GM12875 (cell line): Measurements from ENCODE around the gene SLC35D3.
"Not testable (repeated sequence)": the region's sequence is repeated elsewhere in the genome, so short reads cannot be mapped to it uniquely, and the experiment has no call there.

Source experiments
- H3K4me3 ChIP-seq: one replicate; pipeline ENCODE4 v1.5.1; 2011; ENCODE audit warnings: low read depth, low read length, control low read depth
- CTCF ChIP-seq: IDR thresholded peaks from 2 replicates; pipeline ENCODE4 v1.5.1; 2011; ENCODE audit warnings: low read depth, mild to moderate bottlenecking, control low read depth, inconsistent platforms, low read length, moderate library complexity, borderline replicate concordance; ENCODE audit not compliant: insufficient read depth

The SLC35D3 gene

GRCh38 chr6:136890194-136890839 lies 31.8 kb upstream of the SLC35D3 start:
- no peak for TF ChIP-seq CTCF
- no peak overlapping the region for H3K4me3 ChIP-seq

GRCh38 chr6:136890986-136891385 lies 31.1 kb upstream of the SLC35D3 start:
- no peak for TF ChIP-seq CTCF
- no peak overlapping the region for H3K4me3 ChIP-seq

- TF ChIP-seq CTCF = no peak
- no peak overlapping the region for H3K4me3 ChIP-seq
Measured at GRCh38 chr6:136893187-136893586, 28.9 kb upstream of the SLC35D3 start.

GRCh38 chr6:136895901-136896300 lies 26.2 kb upstream of the SLC35D3 start:
- H3K4me3 ChIP-seq = no peak overlapping the region
- no peak for TF ChIP-seq CTCF

GRCh38 chr6:136897071-136897470 lies 25.0 kb upstream of the SLC35D3 start:
- no peak for TF ChIP-seq CTCF
- no peak overlapping the region for H3K4me3 ChIP-seq

- no peak for TF ChIP-seq CTCF
- H3K4me3 ChIP-seq = no peak overlapping the region
Measured at GRCh38 chr6:136901212-136901784, 20.8 kb upstream of the SLC35D3 start.

GRCh38 chr6:136904477-136904876 lies 17.6 kb upstream of the SLC35D3 start:
- not testable (repeated sequence) for H3K4me3 ChIP-seq
